K562 (cell line): ENCODE measurements around the gene SLC48A1. TPM values are rescaled to one million over a fixed set of nuclear protein-coding genes. Genes with fewer than 3 reads are reported as not detected.

Experiments
- MAFF ChIP-seq: IDR thresholded peaks from 2 replicates; pipeline ENCODE4 v1.6.1; 2012; ENCODE audit warnings: low read length, improper control_type of control experiment
- SMAD1 ChIP-seq: fragments of 150-350 bp; IDR thresholded peaks from 2 replicates; pipeline ENCODE4 v1.6.1; 2014; ENCODE audit warnings: low read length, low read depth; ENCODE audit not compliant: partially characterized antibody
- SMAD4 ChIP-seq: fragments of 250-450 bp; sonication (Bioruptor Pico); conservative IDR thresholded peaks from 2 replicates; pipeline ENCODE4 v1.8.0; 2021; ENCODE audit warnings: inconsistent platforms, mild to moderate bottlenecking, moderate library complexity
- ZBTB1 ChIP-seq: sonication (generic); formaldehyde crosslinking; IDR thresholded peaks from 2 replicates; pipeline ENCODE4 v1.8.1; 2023; ENCODE audit warnings: missing genetic modification reagents, low read depth, mild to moderate bottlenecking, borderline replicate concordance
- ZNF134 ChIP-seq: fragments of 250-450 bp; sonication (Bioruptor Pico); conservative IDR thresholded peaks from 2 replicates; pipeline ENCODE4 v1.4.0; 2020
- polyA plus RNA-seq, 8 experiments: library from polyadenylated mRNA; depleted of rRNA in 4 of 8; stranded (reverse) in 5 of 8; unstranded in 3 of 8; fragments of >200 nt; fragmentation: Nextera tagmentation in 2 of 8; fragmentation: Illumina TruSeq in 1 of 8; extraction: Ambion mirVana in 2 of 8; extraction: Trizol in 1 of 8; gene quantifications; 2 replicates each; pipeline versions ENCODE4 v1.2.1 to v1.2.3, GENCODE V29; 2011 to 2014; ENCODE audit warnings: inconsistent platforms in 1 of 8, missing spikeins in 1 of 8
- total RNA-seq, 7 experiments: library from RNA; depleted of rRNA in 6 of 7; stranded (reverse); fragments of >200 nt in 6 of 7; fragmentation: Illumina TruSeq in 2 of 7; extraction: Trizol in 2 of 7; gene quantifications; 2 replicates each; pipeline versions ENCODE4 v1.2.1 to v1.2.3, GENCODE V29; 2011 to 2021; ENCODE audit warnings: low replicate concordance in 1 of 7
- TF ChIP-seq, protein P1 (sequence below): IDR thresholded peaks from 2 replicates; pipeline ENCODE4 v1.6.1; 2012; ENCODE audit warnings: low read depth, low read length, improper control_type of control experiment, borderline replicate concordance
- TF ChIP-seq, protein P2 (sequence below): sonication (generic); formaldehyde crosslinking; IDR thresholded peaks from 2 replicates; pipeline ENCODE4 v1.8.0; 2022; ENCODE audit warnings: mild to moderate bottlenecking, missing genetic modification reagents

SLC48A1 gene
- total and polyA plus RNA-seq, 9 of the 15 experiments (the other 6 are each of a cell fraction or from before 2014, with no cell fraction given) = 10.7 to 37.5 (median 18.7) TPM

DNA sequence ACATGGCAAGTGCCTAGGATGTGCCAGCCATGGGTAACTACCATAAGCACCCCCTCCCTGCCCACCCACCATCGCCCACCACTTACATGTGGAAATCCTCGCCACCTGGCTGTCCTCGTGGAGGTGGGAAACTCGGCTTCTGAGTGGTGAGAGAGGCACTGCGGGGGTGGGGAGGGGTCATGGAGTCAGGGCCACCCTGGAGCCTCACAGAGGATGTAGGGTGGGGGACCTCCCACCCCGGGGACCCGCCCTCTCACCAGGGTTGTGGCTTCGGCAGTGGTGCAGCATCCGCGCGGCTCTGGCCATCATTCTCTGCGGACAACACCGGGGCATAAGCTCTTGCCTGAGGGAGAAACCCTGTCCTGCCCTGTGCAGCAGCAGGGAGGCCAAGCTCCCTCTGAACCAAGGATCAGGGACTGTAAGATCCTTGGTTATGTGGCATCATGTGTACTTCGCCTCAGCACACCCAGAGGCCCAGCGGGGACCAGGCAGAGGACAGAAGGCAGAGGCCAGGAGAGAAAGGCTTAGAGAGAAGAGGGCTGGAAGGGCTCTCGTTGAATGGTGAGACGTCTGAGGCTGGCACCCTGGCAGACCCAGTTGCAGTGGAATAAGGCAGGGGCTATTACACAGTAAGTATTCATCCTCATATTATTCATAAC, 35.0 kb upstream of the SLC48A1 start (continued):
- TF ChIP-seq, protein P1, sequence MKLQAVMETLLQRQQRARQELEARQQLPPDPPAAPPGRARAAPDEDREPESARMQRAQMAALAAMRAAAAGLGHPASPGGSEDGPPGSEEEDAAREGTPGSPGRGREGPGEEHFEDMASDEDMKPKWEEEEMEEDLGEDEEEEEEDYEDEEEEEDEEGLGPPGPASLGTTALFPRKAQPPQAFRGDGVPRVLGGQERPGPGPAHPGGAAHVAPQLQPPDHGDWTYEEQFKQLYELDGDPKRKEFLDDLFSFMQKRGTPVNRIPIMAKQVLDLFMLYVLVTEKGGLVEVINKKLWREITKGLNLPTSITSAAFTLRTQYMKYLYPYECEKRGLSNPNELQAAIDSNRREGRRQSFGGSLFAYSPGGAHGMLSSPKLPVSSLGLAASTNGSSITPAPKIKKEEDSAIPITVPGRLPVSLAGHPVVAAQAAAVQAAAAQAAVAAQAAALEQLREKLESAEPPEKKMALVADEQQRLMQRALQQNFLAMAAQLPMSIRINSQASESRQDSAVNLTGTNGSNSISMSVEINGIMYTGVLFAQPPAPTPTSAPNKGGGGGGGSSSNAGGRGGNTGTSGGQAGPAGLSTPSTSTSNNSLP = no peak
- TF ChIP-seq SMAD4 (CRISPR knock-in tag) = no peak
- TF ChIP-seq MAFF = no peak
- TF ChIP-seq SMAD1 = no peak
- TF ChIP-seq ZBTB1 (CRISPR knock-in tag) = no peak
- TF ChIP-seq ZNF134 (CRISPR knock-in tag) = no peak
- TF ChIP-seq, protein P2, sequence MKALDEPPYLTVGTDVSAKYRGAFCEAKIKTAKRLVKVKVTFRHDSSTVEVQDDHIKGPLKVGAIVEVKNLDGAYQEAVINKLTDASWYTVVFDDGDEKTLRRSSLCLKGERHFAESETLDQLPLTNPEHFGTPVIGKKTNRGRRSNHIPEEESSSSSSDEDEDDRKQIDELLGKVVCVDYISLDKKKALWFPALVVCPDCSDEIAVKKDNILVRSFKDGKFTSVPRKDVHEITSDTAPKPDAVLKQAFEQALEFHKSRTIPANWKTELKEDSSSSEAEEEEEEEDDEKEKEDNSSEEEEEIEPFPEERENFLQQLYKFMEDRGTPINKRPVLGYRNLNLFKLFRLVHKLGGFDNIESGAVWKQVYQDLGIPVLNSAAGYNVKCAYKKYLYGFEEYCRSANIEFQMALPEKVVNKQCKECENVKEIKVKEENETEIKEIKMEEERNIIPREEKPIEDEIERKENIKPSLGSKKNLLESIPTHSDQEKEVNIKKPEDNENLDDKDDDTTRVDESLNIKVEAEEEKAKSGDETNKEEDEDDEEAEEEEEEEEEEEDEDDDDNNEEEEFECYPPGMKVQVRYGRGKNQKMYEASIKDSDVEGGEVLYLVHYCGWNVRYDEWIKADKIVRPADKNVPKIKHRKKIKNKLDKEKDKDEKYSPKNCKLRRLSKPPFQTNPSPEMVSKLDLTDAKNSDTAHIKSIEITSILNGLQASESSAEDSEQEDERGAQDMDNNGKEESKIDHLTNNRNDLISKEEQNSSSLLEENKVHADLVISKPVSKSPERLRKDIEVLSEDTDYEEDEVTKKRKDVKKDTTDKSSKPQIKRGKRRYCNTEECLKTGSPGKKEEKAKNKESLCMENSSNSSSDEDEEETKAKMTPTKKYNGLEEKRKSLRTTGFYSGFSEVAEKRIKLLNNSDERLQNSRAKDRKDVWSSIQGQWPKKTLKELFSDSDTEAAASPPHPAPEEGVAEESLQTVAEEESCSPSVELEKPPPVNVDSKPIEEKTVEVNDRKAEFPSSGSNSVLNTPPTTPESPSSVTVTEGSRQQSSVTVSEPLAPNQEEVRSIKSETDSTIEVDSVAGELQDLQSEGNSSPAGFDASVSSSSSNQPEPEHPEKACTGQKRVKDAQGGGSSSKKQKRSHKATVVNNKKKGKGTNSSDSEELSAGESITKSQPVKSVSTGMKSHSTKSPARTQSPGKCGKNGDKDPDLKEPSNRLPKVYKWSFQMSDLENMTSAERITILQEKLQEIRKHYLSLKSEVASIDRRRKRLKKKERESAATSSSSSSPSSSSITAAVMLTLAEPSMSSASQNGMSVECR (CRISPR knock-in tag) = no peak
- TF ChIP-seq, all 486 proteins: peak for 0
